Vagina (tissue), 2 donors: ENCODE results near the gene TBC1D2. TPM values are rescaled to one million over a fixed set of nuclear protein-coding genes. Genes with fewer than 3 reads are reported as not detected.

Experiments
- DNase-seq, 2 donors: peaks; one replicate each; pipeline ENCODE4 v3.0.0-alpha.2; 2017; ENCODE audit errors: extremely low spot score in 2 of 2
- H3K27ac ChIP-seq: fragments of 200-600 bp; sonication (generic); one replicate; pipeline ENCODE4 v1.5.1; 2019
- H3K27me3 ChIP-seq: fragments of 200-600 bp; sonication (generic); one replicate; pipeline ENCODE4 v1.5.1; 2019
- H3K36me3 ChIP-seq, 2 donors: fragments of 200-600 bp; sonication (generic); one replicate each; pipeline ENCODE4 v1.5.1; 2017 to 2019
- H3K4me1 ChIP-seq: fragments of 200-600 bp; sonication (generic); one replicate; pipeline ENCODE4 v1.5.1; 2019
- H3K4me3 ChIP-seq, 2 donors: fragments of 200-600 bp; sonication (generic); 1 replicate in 1 of 2; 2 replicates in 1 of 2; pipeline ENCODE4 v1.5.1; 2016 to 2019
- H3K9me3 ChIP-seq: fragments of 200-600 bp; sonication (generic); one replicate; pipeline ENCODE4 v1.5.1; 2019
- POLR2A ChIP-seq, 2 donors: fragments of 450-650 bp; IDR thresholded peaks; one replicate each; pipeline ENCODE4 v1.6.1; 2017; ENCODE audit warnings: antibody characterized with exemption in 2 of 2, mild to moderate bottlenecking in 2 of 2, moderate library complexity in 2 of 2
- POLR2AphosphoS5 ChIP-seq, 2 donors: sonication (generic); formaldehyde crosslinking; IDR thresholded peaks; one replicate each; pipeline ENCODE4 v1.9.0; 2017; ENCODE audit warnings: antibody characterized with exemption in 2 of 2, mild to moderate bottlenecking in 2 of 2, low read depth in 1 of 2; ENCODE audit not compliant: insufficient read depth in 1 of 2
- intact Hi-C: fragments of 100-400 bp; cut with DNase I; formaldehyde crosslinking; loops from one replicate; pipeline ENCODE4 v1.15.1; 2023
- total RNA-seq: library from RNA; depleted of rRNA; stranded (reverse); fragments of >200 nt; gene quantifications from one replicate; pipeline ENCODE4 v1.2.3, GENCODE V29; 2016
- TF ChIP-seq, protein P1 (sequence below), 3 experiments: fragments of 450-650 bp in 2 of 3; fragments of 200-600 bp in 1 of 3; sonication (generic) in 1 of 3; IDR thresholded peaks; one replicate each; pipeline ENCODE4 v1.5.1; 2017 to 2019; ENCODE audit warnings: antibody characterized with exemption in 3 of 3, mild to moderate bottlenecking in 2 of 3, moderate library complexity in 2 of 3

Gene TBC1D2
- total RNA-seq, 1 donor from 2014 or later: 28.0 TPM

DNA sequence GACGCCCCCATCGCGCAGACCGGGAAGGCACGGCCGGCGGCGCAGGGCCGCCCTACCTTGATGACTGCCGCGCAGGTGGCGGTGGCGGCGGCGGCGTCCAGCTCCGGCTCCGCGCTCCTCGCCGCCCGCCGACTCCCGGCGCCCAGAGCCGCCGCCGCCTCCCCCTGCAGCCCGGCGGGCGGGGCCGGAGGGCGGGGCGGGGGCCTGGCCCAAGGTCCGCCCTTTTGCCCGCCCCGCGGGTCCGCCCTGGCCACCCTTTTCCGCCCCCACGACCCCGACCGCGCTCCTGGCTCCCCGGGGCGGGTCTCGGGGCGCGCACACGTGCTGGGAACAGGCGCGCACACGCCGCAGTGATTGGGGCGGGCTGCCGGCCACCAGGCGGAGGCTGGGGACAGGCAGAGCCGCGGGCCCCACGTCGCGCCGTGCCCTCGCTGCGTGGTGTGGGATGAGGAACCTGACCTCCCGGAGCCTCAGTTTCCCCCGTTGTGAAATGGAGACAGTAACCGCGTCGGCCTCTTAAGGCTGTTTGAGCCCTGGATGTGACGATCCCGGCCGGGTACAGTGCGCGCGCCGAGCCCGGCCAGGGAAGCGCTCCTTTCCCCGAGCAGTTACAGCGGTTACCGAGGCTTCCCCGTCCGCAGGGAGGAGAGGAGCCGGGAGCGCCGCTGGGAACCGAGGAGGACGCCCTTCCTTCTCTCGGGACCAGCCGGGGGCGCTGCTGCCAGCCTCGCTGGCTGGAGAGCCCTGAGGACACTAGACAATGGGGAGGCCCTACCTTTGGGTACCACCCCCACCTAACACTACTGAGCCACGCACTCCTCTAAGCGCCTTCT, 62.7 kb downstream of the TBC1D2 start, which contains the start of gene CORO2A:
CORO2A (minus strand) TSS at position 135 of the 833 bp plus-strand sequence. CDS start 34,977 bp downstream, outside the sequence.
- Histone ChIP-seq H3K36me3 (no peaks in the 10 kb centered on the region), H3K4me3 (peak within 1 kb of the TSS; percentile 59 to 69), H3K4me1 (no peaks in the 10 kb centered on the region), H3K9me3 (no peaks in the 10 kb centered on the region), H3K27me3 (no peaks in the 10 kb centered on the region), H3K27ac (peak within 1 kb of the TSS; percentile 65)
- intact Hi-C loops: no loop called here
- TF ChIP-seq, protein P1, sequence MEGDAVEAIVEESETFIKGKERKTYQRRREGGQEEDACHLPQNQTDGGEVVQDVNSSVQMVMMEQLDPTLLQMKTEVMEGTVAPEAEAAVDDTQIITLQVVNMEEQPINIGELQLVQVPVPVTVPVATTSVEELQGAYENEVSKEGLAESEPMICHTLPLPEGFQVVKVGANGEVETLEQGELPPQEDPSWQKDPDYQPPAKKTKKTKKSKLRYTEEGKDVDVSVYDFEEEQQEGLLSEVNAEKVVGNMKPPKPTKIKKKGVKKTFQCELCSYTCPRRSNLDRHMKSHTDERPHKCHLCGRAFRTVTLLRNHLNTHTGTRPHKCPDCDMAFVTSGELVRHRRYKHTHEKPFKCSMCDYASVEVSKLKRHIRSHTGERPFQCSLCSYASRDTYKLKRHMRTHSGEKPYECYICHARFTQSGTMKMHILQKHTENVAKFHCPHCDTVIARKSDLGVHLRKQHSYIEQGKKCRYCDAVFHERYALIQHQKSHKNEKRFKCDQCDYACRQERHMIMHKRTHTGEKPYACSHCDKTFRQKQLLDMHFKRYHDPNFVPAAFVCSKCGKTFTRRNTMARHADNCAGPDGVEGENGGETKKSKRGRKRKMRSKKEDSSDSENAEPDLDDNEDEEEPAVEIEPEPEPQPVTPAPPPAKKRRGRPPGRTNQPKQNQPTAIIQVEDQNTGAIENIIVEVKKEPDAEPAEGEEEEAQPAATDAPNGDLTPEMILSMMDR (IDR thresholded peaks at IDR 0.05): peak in 1 of 3 experiments; percentile 26
- TF ChIP-seq POLR2A (IDR thresholded peaks at IDR 0.05): no peak
- TF ChIP-seq POLR2AphosphoS5 (IDR thresholded peaks at IDR 0.05; ENCODE audit: insufficient read depth in 1 of 2, low read depth in 1 of 2): peak in 1 of 2 donors; percentile 68
- DNase-seq: no peak

DNA sequence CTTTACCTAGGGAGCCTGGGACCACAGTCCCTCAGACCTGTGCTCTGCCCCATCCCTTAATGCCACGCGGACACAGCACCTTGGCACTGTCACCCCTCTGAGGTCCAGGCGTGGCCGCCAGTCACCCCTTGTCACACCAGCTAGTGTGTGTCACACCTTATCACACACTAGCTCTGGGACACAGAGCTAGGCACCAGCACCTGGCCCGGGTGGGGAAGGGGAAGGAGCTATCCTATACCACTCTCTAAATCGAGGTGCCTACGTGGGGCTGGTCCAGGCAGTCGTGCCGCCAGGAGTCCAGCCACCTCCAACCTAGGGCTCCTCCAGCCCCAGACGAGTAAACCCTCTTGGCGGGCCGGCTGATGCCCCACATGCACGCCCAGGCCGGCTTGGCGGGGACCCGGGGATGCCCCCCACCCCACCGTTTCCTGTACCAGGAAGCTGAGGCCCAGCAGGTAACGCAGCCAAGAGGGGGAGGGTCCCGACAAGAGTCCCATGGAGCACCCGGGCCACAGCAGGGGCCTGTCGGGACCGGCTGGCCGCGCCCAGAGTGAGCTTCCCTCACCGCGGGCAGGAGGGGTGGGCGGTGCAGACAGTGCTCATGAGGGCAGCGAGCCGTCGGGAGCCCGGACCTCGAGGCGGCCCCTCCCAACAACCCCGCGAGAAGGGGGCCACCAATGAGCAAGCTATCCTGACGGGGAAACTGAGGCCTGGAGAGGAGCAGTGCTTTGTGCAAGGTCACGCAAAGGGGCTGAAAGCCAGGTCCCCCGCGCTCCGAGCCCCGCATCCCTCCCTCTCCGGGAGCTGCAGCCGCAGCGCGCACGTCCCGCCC, 63.6 kb downstream of the TBC1D2 start:
- Histone ChIP-seq H3K27me3 (no peaks in the 10 kb centered on the region), H3K4me1 (no peaks in the 10 kb centered on the region), H3K36me3 (no peaks in the 10 kb centered on the region), H3K4me3 (peak overlapping the region; percentile 59 to 69), H3K9me3 (no peaks in the 10 kb centered on the region), H3K27ac (peak overlapping the region; percentile 51)
- DNase-seq: no peak
- intact Hi-C loops: no loop called here
- TF ChIP-seq, protein P1 (IDR thresholded peaks at IDR 0.05): no peak
- TF ChIP-seq POLR2AphosphoS5 (IDR thresholded peaks at IDR 0.05; ENCODE audit: insufficient read depth in 1 of 2, low read depth in 1 of 2): peak in 1 of 2 donors; percentile 35

DNA sequence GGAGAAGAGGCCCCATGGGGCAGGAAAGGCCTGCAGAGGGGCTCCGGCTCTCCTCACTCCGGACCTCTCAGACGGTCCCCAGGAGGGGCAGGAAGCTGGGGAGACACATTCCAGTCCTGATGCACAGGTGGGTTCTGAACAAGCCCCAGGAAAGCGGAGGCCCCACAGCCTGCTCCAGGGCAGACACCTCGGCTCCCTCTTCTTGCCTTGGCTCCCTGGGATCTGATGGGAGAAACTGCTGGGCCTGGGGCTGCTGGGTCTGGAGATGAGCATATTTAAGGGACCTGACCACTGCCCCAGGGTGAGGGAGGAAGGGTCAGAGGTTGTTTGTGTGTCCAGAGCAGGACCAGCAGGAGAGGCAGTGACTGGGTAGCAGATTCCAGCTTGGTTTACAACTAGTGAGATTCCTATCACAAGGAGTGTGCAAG, 64.3 kb downstream of the TBC1D2 start:
- Histone ChIP-seq H3K27me3 (no peaks in the 10 kb centered on the region), H3K27ac (no peak overlapping the region), H3K4me1 (no peaks in the 10 kb centered on the region), H3K4me3 (peak overlapping the region; percentile 59 to 69), H3K9me3 (no peaks in the 10 kb centered on the region), H3K36me3 (no peaks in the 10 kb centered on the region)
- DNase-seq: no peak
- TF ChIP-seq, protein P1 (IDR thresholded peaks at IDR 0.05): no peak
- TF ChIP-seq POLR2A (IDR thresholded peaks at IDR 0.05) (no peak), POLR2AphosphoS5 (IDR thresholded peaks at IDR 0.05; ENCODE audit: insufficient read depth in 1 of 2, low read depth in 1 of 2) (no peak)
- intact Hi-C loops: no loop called here

DNA sequence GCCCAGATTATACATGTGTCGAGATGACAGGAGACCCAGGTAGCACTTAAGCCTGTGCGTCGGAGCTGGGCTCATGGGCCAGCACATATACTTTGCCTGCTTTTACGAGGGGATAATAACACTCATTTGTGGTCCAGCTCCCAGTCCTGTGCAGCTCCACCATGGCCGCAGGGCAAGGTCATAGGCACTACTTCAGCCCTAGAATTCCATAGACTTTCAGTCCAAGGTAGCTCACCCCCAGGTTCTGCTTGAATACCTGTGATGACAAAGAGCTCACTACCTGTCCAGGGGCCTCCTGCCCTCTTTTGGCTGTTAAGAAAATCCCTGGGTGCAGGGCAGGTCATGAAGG, 64.7 kb downstream of the TBC1D2 start:
- Histone ChIP-seq H3K4me3 (no peak overlapping the region), H3K4me1 (no peaks in the 10 kb centered on the region), H3K27me3 (no peaks in the 10 kb centered on the region), H3K36me3 (no peaks in the 10 kb centered on the region), H3K27ac (no peak overlapping the region), H3K9me3 (no peaks in the 10 kb centered on the region)
- no peak for DNase-seq
- TF ChIP-seq POLR2AphosphoS5 (IDR thresholded peaks at IDR 0.05; ENCODE audit: insufficient read depth in 1 of 2, low read depth in 1 of 2) (no peak), POLR2A (IDR thresholded peaks at IDR 0.05) (no peak)
- TF ChIP-seq, protein P1 (IDR thresholded peaks at IDR 0.05): no peak
- intact Hi-C loops: no loop called here
